ENCODE data around the gene PPP6R2. TPM values are rescaled to one million over a fixed set of nuclear protein-coding genes. Genes with fewer than 3 reads are reported as not detected.

PPP6R2 gene
- total RNA-seq, 1 donor from 2014 or later: 87.9 TPM

GRCh38 chr22:50486561-50487289 is 143.6 kb downstream of the PPP6R2 start, which contains the start of gene MIOX:
MIOX (plus strand) TSS chr22:50486859; CDS start chr22:50486898, 39 bp downstream.
- Mint-ChIP-seq H3K4me1 (ENCODE audit: low read depth) (no peaks in the 10 kb centered on the region), H3K4me3 (ENCODE audit: low read depth) (no peak within 1 kb of the TSS), H3K36me3 (ENCODE audit: insufficient read depth) (no peaks in the 10 kb centered on the region), H3K27me3 (peaks cover 30% of the 10 kb centered on the region), H3K9me3 (ENCODE audit: low read depth) (no peaks in the 10 kb centered on the region), H3K27ac (peak within 1 kb of the TSS; percentile 69)
- no peak for TF ChIP-seq CTCF (IDR thresholded peaks at IDR 0.05; ENCODE audit: unreplicated experiment)
- DNase-seq (ENCODE audit: low spot score, unreplicated experiment): no peak

GRCh38 chr22:50487290-50488005 is 144.3 kb downstream of the PPP6R2 start:
- DNase-seq (ENCODE audit: low spot score, unreplicated experiment): no peak
- no peaks in the 10 kb centered on the region for H3K9me3 Mint-ChIP-seq (ENCODE audit: low read depth)

GRCh38 chr22:50488006-50488677 is 145.0 kb downstream of the PPP6R2 start:
- no peaks in the 10 kb centered on the region for H3K4me1 Mint-ChIP-seq (ENCODE audit: low read depth)
- no peak for DNase-seq (ENCODE audit: low spot score, unreplicated experiment)
- peaks cover 27% of the 10 kb centered on the region for H3K27me3 Mint-ChIP-seq
- no peaks in the 10 kb centered on the region for H3K9me3 Mint-ChIP-seq (ENCODE audit: low read depth)
- H3K4me3 Mint-ChIP-seq (ENCODE audit: low read depth): no peak overlapping the region
- H3K27ac Mint-ChIP-seq: no peak overlapping the region
- no peaks in the 10 kb centered on the region for H3K36me3 Mint-ChIP-seq (ENCODE audit: insufficient read depth)
- no peak for TF ChIP-seq CTCF (IDR thresholded peaks at IDR 0.05; ENCODE audit: unreplicated experiment)

More at GRCh38 chr22:50487290-50488005, 144.3 kb downstream of the PPP6R2 start:
- Mint-ChIP-seq H3K4me1 (ENCODE audit: low read depth) (no peaks in the 10 kb centered on the region), H3K27me3 (peaks cover 30% of the 10 kb centered on the region), H3K4me3 (ENCODE audit: low read depth) (no peak overlapping the region), H3K36me3 (ENCODE audit: insufficient read depth) (no peaks in the 10 kb centered on the region), H3K27ac (no peak overlapping the region)
- TF ChIP-seq CTCF (IDR thresholded peaks at IDR 0.05; ENCODE audit: unreplicated experiment): no peak

- Mint-ChIP-seq H3K27me3 (peaks cover 26% of the 10 kb centered on the region), H3K4me3 (ENCODE audit: low read depth) (no peak overlapping the region), H3K9me3 (ENCODE audit: low read depth) (no peaks in the 10 kb centered on the region), H3K36me3 (ENCODE audit: insufficient read depth) (no peaks in the 10 kb centered on the region), H3K4me1 (ENCODE audit: low read depth) (no peaks in the 10 kb centered on the region), H3K27ac (no peak overlapping the region)
- TF ChIP-seq CTCF (IDR thresholded peaks at IDR 0.05; ENCODE audit: unreplicated experiment): no peak
- no peak for DNase-seq (ENCODE audit: low spot score, unreplicated experiment)
Measured at GRCh38 chr22:50488886-50489285, 145.8 kb downstream of the PPP6R2 start.
